Measurements from ENCODE around the gene LETM1.
A peak's percentile ranks its signal among the peaks of the same experiment; 100 is the strongest.

Gene LETM1

GRCh38 chr4:1777822-1778641 lies 77.9 kb downstream of the LETM1 start:
- H3K27ac ChIP-seq (replicated peaks; ENCODE audit: low read length), result peak overlapping the region; percentile 74
- DNase-seq (ENCODE audit: low spot score), result peak; percentile 88
- peak overlapping the region; percentile 97 for H3K14ac ChIP-seq (ENCODE audit: low read length)

DNA sequence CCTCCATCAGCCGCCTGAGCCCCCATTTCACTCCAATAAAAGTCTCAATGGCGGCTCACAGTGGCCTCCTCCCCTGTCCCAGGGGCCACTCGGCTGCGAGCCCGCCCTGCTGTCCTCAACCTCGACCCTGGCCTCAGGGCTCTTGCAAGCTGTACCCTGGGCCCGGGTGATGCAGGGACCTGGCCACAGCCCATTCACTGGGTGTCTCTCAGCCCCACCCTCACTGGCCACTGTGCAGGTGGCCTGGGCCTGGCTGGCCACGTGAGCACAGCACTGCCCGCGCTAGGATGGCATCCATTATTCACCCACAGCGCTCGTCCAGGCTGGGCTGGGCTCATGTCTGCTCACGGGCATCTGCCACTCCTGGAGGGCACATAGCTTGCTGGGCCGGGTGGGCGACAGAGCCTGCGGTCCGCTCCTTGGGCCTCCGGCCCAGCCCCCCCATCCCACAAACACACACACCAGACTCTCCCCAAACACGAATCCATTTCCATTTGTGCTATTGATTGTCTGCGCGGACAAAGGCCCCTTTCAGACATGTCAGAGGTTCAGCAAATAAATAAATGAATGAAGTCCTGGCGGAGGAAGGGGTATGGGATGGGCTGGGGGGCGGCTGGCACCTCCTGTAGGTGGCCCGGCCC lies 79.3 kb downstream of the LETM1 start:
- Histone ChIP-seq H2BK120ac (ENCODE audit: low read depth, low read length) (peak overlapping the region; percentile 96), H3K9me3 (replicated peaks in 1 of 2; ENCODE audit: control insufficient read depth in 2 of 2, insufficient read depth in 1 of 2, low read depth in 1 of 2, low read length in 2 of 2) (no peaks in the 10 kb centered on the region), H2AFZ (ENCODE audit: low read length) (no peak overlapping the region), H3K23ac (ENCODE audit: low read depth, low read length, poor library complexity) (peak overlapping the region; percentile 85), H3K36me3 (replicated peaks in 1 of 2; ENCODE audit: control insufficient read depth in 2 of 2, insufficient read depth in 2 of 2, low read length in 2 of 2) (no peaks in the 10 kb centered on the region), H3K4me3 (ENCODE audit: low read length in 2 of 2) (peak overlapping the region in 1 of 2 donors; percentile 3), H3K27ac (replicated peaks; ENCODE audit: low read length) (no peak overlapping the region), H2BK12ac (ENCODE audit: low read length) (peak overlapping the region; percentile 100), H3K27me3 (ENCODE audit: control insufficient read depth in 3 of 3, insufficient read depth in 3 of 3, low read depth in 1 of 3, low read length in 3 of 3) (peaks cover 0 to 15% (median 7%) of the 10 kb centered on the region in 3 experiments), H3K4me1 (ENCODE audit: control insufficient read depth in 2 of 2, insufficient read depth in 1 of 2, low read depth in 1 of 2, low read length in 2 of 2) (peaks cover 51 to 68% of the 10 kb centered on the region in 2 donors), H3K4ac (ENCODE audit: low read length) (peak overlapping the region; percentile 97), H3K14ac (ENCODE audit: low read length) (peak overlapping the region; percentile 94), H3K4me2 (ENCODE audit: insufficient read depth, low read length, poor library complexity, severe bottlenecking) (no peak overlapping the region), H3K79me1 (ENCODE audit: low read depth, low read length) (peaks cover 3% of the 10 kb centered on the region), H4K91ac (ENCODE audit: low read depth, low read length, poor library complexity) (peak overlapping the region; percentile 99), H2AK5ac (ENCODE audit: low read depth, low read length) (peak overlapping the region; percentile 99), H3K18ac (ENCODE audit: low read length) (peak overlapping the region; percentile 100), H3K9ac (ENCODE audit: low read depth, low read length, poor library complexity) (peak overlapping the region; percentile 70), H2BK5ac (ENCODE audit: low read length) (peak overlapping the region; percentile 77), H2BK15ac (ENCODE audit: low read length) (peak overlapping the region; percentile 100), H4K8ac (ENCODE audit: low read depth, low read length) (no peak overlapping the region)
- no CpG with 5 or more reads among the region's 24 CpGs for WGBS, 2 donors (ENCODE audit: extremely low coverage in 2 of 2, insufficient read length in 2 of 2, insufficient replicate concordance in 1 of 2)
- no peak for DNase-seq (ENCODE audit: low spot score)

More at GRCh38 chr4:1777822-1778641, 77.9 kb downstream of the LETM1 start:
- Histone ChIP-seq H3K23ac (ENCODE audit: low read depth, low read length, poor library complexity) (peak overlapping the region; percentile 98), H3K4me2 (ENCODE audit: insufficient read depth, low read length, poor library complexity, severe bottlenecking) (peak overlapping the region; percentile 25), H2BK5ac (ENCODE audit: low read length) (peak overlapping the region; percentile 93), H2BK120ac (ENCODE audit: low read depth, low read length) (peak overlapping the region; percentile 96), H3K36me3 (replicated peaks in 1 of 2; ENCODE audit: control insufficient read depth in 2 of 2, insufficient read depth in 2 of 2, low read length in 2 of 2) (no peaks in the 10 kb centered on the region), H3K4me1 (ENCODE audit: control insufficient read depth in 2 of 2, insufficient read depth in 1 of 2, low read depth in 1 of 2, low read length in 2 of 2) (peaks cover 44 to 58% of the 10 kb centered on the region in 2 donors), H3K9ac (ENCODE audit: low read depth, low read length, poor library complexity) (peak overlapping the region; percentile 82), H3K4me3 (ENCODE audit: low read length in 2 of 2) (no peak overlapping the region), H4K91ac (ENCODE audit: low read depth, low read length, poor library complexity) (peak overlapping the region; percentile 99), H3K79me1 (ENCODE audit: low read depth, low read length) (peaks cover 3% of the 10 kb centered on the region), H2AFZ (ENCODE audit: low read length) (peak overlapping the region; percentile 19), H3K27me3 (ENCODE audit: control insufficient read depth in 3 of 3, insufficient read depth in 3 of 3, low read depth in 1 of 3, low read length in 3 of 3) (peaks cover 0 to 15% (median 4%) of the 10 kb centered on the region in 3 experiments), H4K8ac (ENCODE audit: low read depth, low read length) (no peak overlapping the region), H2BK15ac (ENCODE audit: low read length) (peak overlapping the region; percentile 100), H3K4ac (ENCODE audit: low read length) (peak overlapping the region; percentile 100), H3K9me3 (replicated peaks in 1 of 2; ENCODE audit: control insufficient read depth in 2 of 2, insufficient read depth in 1 of 2, low read depth in 1 of 2, low read length in 2 of 2) (no peaks in the 10 kb centered on the region), H3K18ac (ENCODE audit: low read length) (peak overlapping the region; percentile 100), H2AK5ac (ENCODE audit: low read depth, low read length) (peak overlapping the region; percentile 100), H2BK12ac (ENCODE audit: low read length) (peak overlapping the region; percentile 100)
- WGBS, 2 donors (ENCODE audit: extremely low coverage in 2 of 2, insufficient read length in 2 of 2, insufficient replicate concordance in 1 of 2), result no CpG with 5 or more reads among the region's 27 CpGs

- peaks cover 3% of the 10 kb centered on the region for H3K79me1 ChIP-seq (ENCODE audit: low read depth, low read length)
- peak overlapping the region; percentile 100 for H2BK15ac ChIP-seq (ENCODE audit: low read length)
- WGBS, 2 donors (ENCODE audit: extremely low coverage in 2 of 2, insufficient read length in 2 of 2, insufficient replicate concordance in 1 of 2), result no CpG with 5 or more reads among the region's 23 CpGs
- H2AK5ac ChIP-seq (ENCODE audit: low read depth, low read length), result peak overlapping the region; percentile 99
- H3K27me3 ChIP-seq (ENCODE audit: control insufficient read depth in 3 of 3, insufficient read depth in 3 of 3, low read depth in 1 of 3, low read length in 3 of 3), result peaks cover 0 to 15% (median 8%) of the 10 kb centered on the region in 3 experiments
- H2BK5ac ChIP-seq (ENCODE audit: low read length), result peak overlapping the region; percentile 77
- H3K4me2 ChIP-seq (ENCODE audit: insufficient read depth, low read length, poor library complexity, severe bottlenecking), result no peak overlapping the region
- peak overlapping the region; percentile 100 for H3K18ac ChIP-seq (ENCODE audit: low read length)
- H3K4me1 ChIP-seq (ENCODE audit: control insufficient read depth in 2 of 2, insufficient read depth in 1 of 2, low read depth in 1 of 2, low read length in 2 of 2), result peaks cover 57 to 75% of the 10 kb centered on the region in 2 donors
- H3K36me3 ChIP-seq (replicated peaks in 1 of 2; ENCODE audit: control insufficient read depth in 2 of 2, insufficient read depth in 2 of 2, low read length in 2 of 2), result no peaks in the 10 kb centered on the region
- H2BK120ac ChIP-seq (ENCODE audit: low read depth, low read length), result peak overlapping the region; percentile 91
- H2BK12ac ChIP-seq (ENCODE audit: low read length), result peak overlapping the region; percentile 100
- no peak overlapping the region for H2AFZ ChIP-seq (ENCODE audit: low read length)
- H3K9me3 ChIP-seq (replicated peaks in 1 of 2; ENCODE audit: control insufficient read depth in 2 of 2, insufficient read depth in 1 of 2, low read depth in 1 of 2, low read length in 2 of 2), result no peaks in the 10 kb centered on the region
- peak overlapping the region; percentile 85 for H3K23ac ChIP-seq (ENCODE audit: low read depth, low read length, poor library complexity)
- H3K9ac ChIP-seq (ENCODE audit: low read depth, low read length, poor library complexity), result peak overlapping the region; percentile 77
- H4K8ac ChIP-seq (ENCODE audit: low read depth, low read length), result peak overlapping the region; percentile 82
- DNase-seq (ENCODE audit: low spot score), result no peak
- H4K91ac ChIP-seq (ENCODE audit: low read depth, low read length, poor library complexity), result peak overlapping the region; percentile 92
- no peak overlapping the region for H3K4me3 ChIP-seq (ENCODE audit: low read length in 2 of 2)
- H3K14ac ChIP-seq (ENCODE audit: low read length), result peak overlapping the region; percentile 99
- H3K27ac ChIP-seq (replicated peaks; ENCODE audit: low read length), result no peak overlapping the region
- peak overlapping the region; percentile 17 for H3K4ac ChIP-seq (ENCODE audit: low read length)
Observed at GRCh38 chr4:1775731-1776500, 80.0 kb downstream of the LETM1 start.

Data from neuronal stem cell (in vitro differentiated cells).